ENCODE results near the gene VSIG8. TPM values are rescaled to one million over a fixed set of nuclear protein-coding genes. Genes with fewer than 3 reads are reported as not detected.

VSIG8 gene
- total RNA-seq, 1 experiment from 2014 or later, result not detected

GRCh38 chr1:159855709-159856108 lies 6.7 kb downstream of the VSIG8 start:
- Histone ChIP-seq H3K27me3 (no peaks in the 10 kb centered on the region), H3K4me1 (no peaks in the 10 kb centered on the region), H3K9me3 (replicated peaks) (no peaks in the 10 kb centered on the region), H3K36me3 (no peaks in the 10 kb centered on the region), H3K27ac (no peak overlapping the region), H3K4me3 (no peak overlapping the region)
- no peak for DNase-seq

GRCh38 chr1:159854693-159855192 lies 7.7 kb downstream of the VSIG8 start:
- Histone ChIP-seq H3K27me3 (no peaks in the 10 kb centered on the region), H3K27ac (no peak overlapping the region), H3K36me3 (no peaks in the 10 kb centered on the region), H3K4me1 (no peaks in the 10 kb centered on the region), H3K4me3 (no peak overlapping the region), H3K9me3 (replicated peaks) (no peaks in the 10 kb centered on the region)
- DNase-seq, result no peak

GRCh38 chr1:159854116-159854692 lies 8.3 kb downstream of the VSIG8 start:
- H3K4me1 ChIP-seq, result no peaks in the 10 kb centered on the region
- no peak overlapping the region for H3K27ac ChIP-seq
- DNase-seq, result no peak
- H3K36me3 ChIP-seq, result no peaks in the 10 kb centered on the region
- H3K9me3 ChIP-seq (replicated peaks), result no peaks in the 10 kb centered on the region
- H3K27me3 ChIP-seq, result no peaks in the 10 kb centered on the region
- no peak overlapping the region for H3K4me3 ChIP-seq

GRCh38 chr1:159853417-159854115 lies 8.9 kb downstream of the VSIG8 start:
- H3K27me3 ChIP-seq, result no peaks in the 10 kb centered on the region
- H3K36me3 ChIP-seq, result no peaks in the 10 kb centered on the region
- H3K4me3 ChIP-seq, result no peak overlapping the region
- no peaks in the 10 kb centered on the region for H3K9me3 ChIP-seq (replicated peaks)
- no peak overlapping the region for H3K27ac ChIP-seq
- no peak for DNase-seq
- H3K4me1 ChIP-seq, result no peaks in the 10 kb centered on the region

- no peak for DNase-seq
- no peaks in the 10 kb centered on the region for H3K4me1 ChIP-seq
- no peaks in the 10 kb centered on the region for H3K9me3 ChIP-seq (replicated peaks)
- no peaks in the 10 kb centered on the region for H3K36me3 ChIP-seq
- no peak overlapping the region for H3K27ac ChIP-seq
- no peaks in the 10 kb centered on the region for H3K27me3 ChIP-seq
- H3K4me3 ChIP-seq, result no peak overlapping the region
Observed at GRCh38 chr1:159851407-159851806, 11.1 kb downstream of the VSIG8 start.

GRCh38 chr1:159849626-159850366 lies 12.7 kb downstream of the VSIG8 start:
- Histone ChIP-seq H3K27me3 (no peaks in the 10 kb centered on the region), H3K27ac (no peak overlapping the region), H3K4me1 (no peaks in the 10 kb centered on the region), H3K9me3 (replicated peaks) (no peaks in the 10 kb centered on the region), H3K36me3 (no peaks in the 10 kb centered on the region), H3K4me3 (no peak overlapping the region)
- DNase-seq, result no peak

GRCh38 chr1:159848326-159848725 lies 14.1 kb downstream of the VSIG8 start:
- Histone ChIP-seq H3K27ac (no peak overlapping the region), H3K27me3 (no peaks in the 10 kb centered on the region), H3K4me3 (no peak overlapping the region), H3K36me3 (no peaks in the 10 kb centered on the region), H3K9me3 (replicated peaks) (no peaks in the 10 kb centered on the region), H3K4me1 (no peaks in the 10 kb centered on the region)
- DNase-seq, result no peak

- Histone ChIP-seq H3K4me3 (no peak overlapping the region), H3K9me3 (replicated peaks) (no peaks in the 10 kb centered on the region), H3K27ac (no peak overlapping the region), H3K4me1 (no peaks in the 10 kb centered on the region), H3K36me3 (no peaks in the 10 kb centered on the region), H3K27me3 (no peaks in the 10 kb centered on the region)
- DNase-seq, result no peak
Observed at GRCh38 chr1:159847231-159847630, 15.2 kb downstream of the VSIG8 start.

- Histone ChIP-seq H3K9me3 (replicated peaks) (no peaks in the 10 kb centered on the region), H3K36me3 (no peaks in the 10 kb centered on the region), H3K27me3 (no peaks in the 10 kb centered on the region), H3K27ac (no peak overlapping the region), H3K4me3 (no peak overlapping the region), H3K4me1 (no peaks in the 10 kb centered on the region)
- no peak for DNase-seq
Observed at GRCh38 chr1:159845751-159846629, 16.5 kb downstream of the VSIG8 start.

GRCh38 chr1:159843459-159843858 lies 19.0 kb downstream of the VSIG8 start:
- no peaks in the 10 kb centered on the region for H3K9me3 ChIP-seq (replicated peaks)
- no peak overlapping the region for H3K4me3 ChIP-seq
- no peaks in the 10 kb centered on the region for H3K27me3 ChIP-seq
- no peaks in the 10 kb centered on the region for H3K36me3 ChIP-seq
- no peak for DNase-seq
- H3K4me1 ChIP-seq, result no peaks in the 10 kb centered on the region
- no peak overlapping the region for H3K27ac ChIP-seq

GRCh38 chr1:159841749-159842148 lies 20.7 kb downstream of the VSIG8 start:
- Histone ChIP-seq H3K9me3 (replicated peaks) (no peaks in the 10 kb centered on the region), H3K4me1 (no peaks in the 10 kb centered on the region), H3K27me3 (no peaks in the 10 kb centered on the region), H3K27ac (no peak overlapping the region), H3K4me3 (no peak overlapping the region), H3K36me3 (no peaks in the 10 kb centered on the region)
- DNase-seq, result no peak

GRCh38 chr1:159839116-159839849 lies 23.2 kb downstream of the VSIG8 start:
- Histone ChIP-seq H3K27ac (no peak overlapping the region), H3K36me3 (no peaks in the 10 kb centered on the region), H3K9me3 (replicated peaks) (no peaks in the 10 kb centered on the region), H3K27me3 (no peaks in the 10 kb centered on the region), H3K4me3 (no peak overlapping the region), H3K4me1 (no peaks in the 10 kb centered on the region)
- DNase-seq, result no peak

GRCh38 chr1:159838715-159839114 lies 23.7 kb downstream of the VSIG8 start:
- Histone ChIP-seq H3K4me1 (no peaks in the 10 kb centered on the region), H3K27ac (no peak overlapping the region), H3K4me3 (no peak overlapping the region), H3K27me3 (no peaks in the 10 kb centered on the region), H3K36me3 (no peaks in the 10 kb centered on the region), H3K9me3 (replicated peaks) (no peaks in the 10 kb centered on the region)
- DNase-seq, result no peak

GRCh38 chr1:159835862-159836525 lies 26.5 kb downstream of the VSIG8 start:
- peak in 1 of 2 experiments; percentile 7 for DNase-seq
- H3K27me3 ChIP-seq, result no peaks in the 10 kb centered on the region

More at GRCh38 chr1:159835862-159836525, 26.5 kb downstream of the VSIG8 start:
- Histone ChIP-seq H3K4me1 (no peaks in the 10 kb centered on the region), H3K27ac (no peak overlapping the region), H3K36me3 (no peaks in the 10 kb centered on the region), H3K4me3 (no peak overlapping the region), H3K9me3 (replicated peaks) (no peaks in the 10 kb centered on the region)
